HG02610 (cell line): ENCODE results near the gene OTOP3.
"Not testable (repeated sequence)": the region's sequence is repeated elsewhere in the genome, so short reads cannot be mapped to it uniquely, and the experiment has no call there.

ENCODE experiments used
- ATAC-seq: cut with Tn5 transposase; IDR thresholded peaks from one replicate; pipeline ENCODE4 v1.9.1; 2021; ENCODE audit warnings: mild to moderate bottlenecking, moderate library complexity; ENCODE audit not compliant: unreplicated experiment

OTOP3 gene

DNA sequence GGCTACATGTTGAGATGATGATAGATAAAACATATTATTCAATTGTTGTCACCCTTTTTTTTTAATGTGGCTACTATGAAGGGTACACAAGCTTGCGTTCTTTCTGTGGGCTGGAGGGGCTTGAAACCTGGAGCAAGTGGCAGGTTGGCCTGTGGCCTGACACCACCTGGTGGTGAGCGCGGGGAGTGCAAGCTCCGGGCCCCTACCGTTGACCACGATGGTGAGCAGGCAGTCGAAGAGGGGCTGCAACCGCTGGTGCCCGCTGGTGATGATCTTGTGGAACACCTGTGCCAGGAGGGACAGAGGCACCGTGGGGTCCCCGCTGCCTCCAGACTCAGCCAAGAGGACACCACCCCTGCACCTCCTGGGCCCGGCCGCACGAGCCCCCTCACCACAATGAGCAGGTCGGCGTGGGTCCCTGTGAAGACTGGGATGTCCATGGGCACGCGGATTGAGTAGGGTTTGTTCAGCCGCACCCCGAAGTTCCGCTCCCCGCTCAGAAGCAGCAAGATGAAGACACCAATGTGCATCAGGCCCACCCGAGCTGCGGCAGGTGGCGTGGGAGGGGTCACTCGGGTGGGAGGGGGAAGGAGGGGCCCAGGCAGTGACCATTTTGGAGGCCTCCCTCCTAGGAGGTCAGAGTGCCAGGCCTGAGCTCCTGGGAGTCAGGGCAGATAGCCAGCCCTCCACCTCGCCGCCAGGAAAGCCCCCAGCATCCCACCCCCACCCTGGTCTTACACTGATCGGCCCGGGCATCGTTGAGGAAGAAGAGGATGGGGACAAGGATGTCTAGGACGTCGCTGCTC, 22.4 kb downstream of the OTOP3 start:
- ATAC-seq, result no peak

DNA sequence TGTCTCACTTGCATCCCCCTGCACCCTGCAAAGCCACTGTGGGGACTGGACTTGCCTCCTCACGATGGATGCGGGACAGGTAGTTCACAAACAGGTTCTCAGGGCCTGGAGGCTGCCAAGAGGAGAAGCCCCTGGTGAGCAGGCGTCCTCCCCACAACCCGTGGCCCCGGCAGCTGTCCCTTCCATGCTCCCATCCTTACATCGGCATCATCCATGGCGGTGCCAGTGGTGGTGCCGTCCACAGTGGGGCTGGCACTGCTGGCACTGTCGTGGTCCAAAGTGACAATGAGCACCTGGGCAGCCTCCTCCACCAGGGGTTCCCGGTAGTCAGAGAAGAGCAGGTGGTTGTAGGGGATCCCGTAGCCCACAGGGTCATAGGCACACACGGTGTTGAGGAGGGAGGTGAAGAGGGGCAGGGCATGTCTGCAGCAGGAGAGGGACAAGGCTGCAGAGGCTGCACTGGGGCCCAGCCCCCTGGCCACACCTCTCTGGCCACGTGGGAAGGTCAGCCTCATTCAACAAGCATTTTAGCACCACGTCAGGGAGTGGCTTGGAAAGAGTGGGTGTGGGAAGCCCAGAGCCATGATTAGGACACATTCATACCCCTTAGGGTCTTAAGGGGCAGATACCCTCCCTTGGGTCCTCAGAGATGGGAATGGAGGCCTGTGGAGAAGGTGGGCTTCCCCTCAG, 24.3 kb downstream of the OTOP3 start:
- no peak for ATAC-seq

DNA sequence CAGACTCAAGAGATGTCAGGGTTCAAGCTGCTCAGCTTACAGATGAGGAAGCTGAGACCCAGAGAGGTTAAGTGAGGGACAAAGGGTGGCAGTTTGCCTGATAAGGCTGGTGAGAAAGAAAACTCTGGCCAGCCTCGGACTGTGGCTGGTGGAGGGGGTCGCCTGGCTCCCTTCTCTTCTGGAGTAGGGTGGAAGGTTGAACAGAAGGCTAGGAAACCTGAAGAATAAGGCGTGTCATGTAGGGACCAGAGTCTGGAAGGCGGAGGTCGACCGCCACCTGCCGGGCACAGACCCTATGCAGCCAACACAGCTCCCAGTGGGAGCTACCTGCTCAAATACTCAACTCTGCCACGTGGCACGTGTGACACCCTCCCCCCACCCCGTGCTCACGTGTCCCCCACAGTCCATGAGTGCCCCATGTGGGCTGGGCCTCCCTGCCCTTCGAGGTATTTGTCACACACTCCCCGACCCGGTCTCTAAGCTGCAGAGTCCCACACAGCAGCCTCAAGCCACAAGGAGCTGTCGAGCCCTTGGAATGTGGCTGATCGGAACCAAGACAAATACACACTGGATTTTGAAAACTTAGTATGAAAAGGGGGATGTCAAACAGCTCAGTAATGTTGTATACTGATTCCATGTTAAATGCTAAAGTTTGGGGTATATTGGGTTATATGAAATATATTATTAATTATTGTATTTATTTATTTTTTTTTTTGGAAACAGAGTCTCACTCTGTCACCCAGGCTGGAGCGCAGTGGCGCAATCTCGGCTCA, 25.1 kb downstream of the OTOP3 start:
- no peak for ATAC-seq

DNA sequence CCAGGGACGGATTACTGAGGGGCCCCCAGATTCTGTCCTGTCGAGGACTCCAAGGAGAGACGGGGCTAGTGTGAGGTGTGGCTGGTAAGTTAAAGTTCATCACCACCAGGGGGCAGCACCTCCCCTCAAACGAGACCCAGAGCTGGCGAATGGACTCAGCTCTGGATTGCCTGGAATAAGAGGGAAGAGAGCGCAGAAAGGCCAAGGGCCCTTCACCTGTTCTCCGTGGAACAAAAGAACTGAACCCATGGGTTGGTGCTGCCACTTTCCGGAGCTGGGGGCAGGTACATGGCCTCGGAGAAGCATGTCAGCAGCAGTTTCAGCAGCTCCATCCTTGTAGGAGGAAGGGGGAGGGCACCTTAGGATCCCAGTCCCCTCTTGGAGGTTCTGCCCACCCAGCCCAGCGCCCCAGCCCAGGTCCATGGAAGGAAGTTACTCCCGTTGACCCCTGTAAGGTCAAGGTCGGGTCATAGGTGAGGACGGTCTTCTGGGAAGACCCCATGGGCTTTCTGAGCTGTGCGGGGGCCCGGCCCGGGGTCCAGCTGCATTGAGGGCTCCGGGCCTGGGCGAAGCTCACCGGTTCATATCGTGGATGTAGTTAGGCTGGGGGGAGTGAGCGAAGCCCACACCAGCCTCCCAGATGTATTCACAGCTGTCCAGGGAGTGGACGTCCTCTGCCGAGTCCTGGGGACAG, 26.1 kb downstream of the OTOP3 start:
- no peak for ATAC-seq

DNA sequence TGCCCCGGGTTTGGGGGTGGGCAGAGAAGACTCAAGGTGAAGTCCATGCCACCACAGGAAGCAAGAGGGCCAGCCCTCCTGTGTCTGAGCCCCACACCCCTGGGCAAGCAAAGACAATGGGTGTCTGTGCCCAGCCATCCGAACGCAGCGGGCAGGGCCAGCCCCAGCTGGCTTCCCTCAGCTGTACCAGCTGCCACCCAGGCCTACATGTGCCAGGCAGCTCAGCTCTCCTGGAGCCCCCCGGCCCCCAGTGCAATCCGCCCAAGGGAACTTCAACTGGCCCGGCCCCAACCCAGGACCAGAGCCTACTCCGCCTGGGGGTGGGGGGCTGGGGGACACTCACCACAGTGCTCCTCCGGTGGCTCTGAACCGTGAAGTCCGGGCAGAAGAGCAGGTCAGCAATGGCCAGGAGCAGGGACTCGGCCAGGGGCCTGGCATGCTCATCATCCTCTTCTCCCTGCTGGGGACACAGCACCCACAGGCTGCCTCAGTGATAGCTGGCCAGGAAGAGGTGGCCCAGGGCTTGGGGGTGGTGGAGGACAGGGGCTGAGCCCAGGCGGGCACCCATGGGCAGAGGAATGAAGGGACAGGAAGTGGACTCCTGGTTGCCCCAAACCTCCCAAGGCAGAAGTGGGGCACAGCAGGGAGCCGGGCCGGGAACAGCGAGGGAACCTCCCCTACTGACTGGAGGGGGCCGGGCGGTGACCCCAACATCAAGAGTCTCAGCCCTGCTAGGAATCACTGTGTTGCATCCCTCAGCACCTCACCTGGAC, 27.1 kb downstream of the OTOP3 start:
- ATAC-seq, result no peak

DNA sequence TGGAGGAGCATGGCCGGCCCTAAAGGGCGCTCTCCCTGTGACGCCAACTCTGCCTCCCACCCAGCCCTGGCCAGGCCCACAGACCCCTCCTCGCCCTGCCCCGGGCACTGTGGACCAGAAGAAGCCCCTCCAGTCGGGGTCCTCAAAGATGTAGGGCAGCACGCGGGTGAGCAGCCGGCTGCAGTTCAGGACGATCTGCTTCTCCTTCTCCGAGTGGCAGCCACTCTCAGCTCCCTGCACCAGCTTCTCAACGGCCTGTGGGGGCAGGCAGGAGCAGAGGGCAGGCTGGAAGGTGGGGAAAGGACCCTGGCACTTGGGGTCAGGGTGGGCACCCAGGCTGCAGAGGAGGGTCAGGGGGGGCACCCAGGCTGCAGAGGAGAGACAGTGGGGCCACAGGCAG, 28.0 kb downstream of the OTOP3 start:
- no peak for ATAC-seq

DNA sequence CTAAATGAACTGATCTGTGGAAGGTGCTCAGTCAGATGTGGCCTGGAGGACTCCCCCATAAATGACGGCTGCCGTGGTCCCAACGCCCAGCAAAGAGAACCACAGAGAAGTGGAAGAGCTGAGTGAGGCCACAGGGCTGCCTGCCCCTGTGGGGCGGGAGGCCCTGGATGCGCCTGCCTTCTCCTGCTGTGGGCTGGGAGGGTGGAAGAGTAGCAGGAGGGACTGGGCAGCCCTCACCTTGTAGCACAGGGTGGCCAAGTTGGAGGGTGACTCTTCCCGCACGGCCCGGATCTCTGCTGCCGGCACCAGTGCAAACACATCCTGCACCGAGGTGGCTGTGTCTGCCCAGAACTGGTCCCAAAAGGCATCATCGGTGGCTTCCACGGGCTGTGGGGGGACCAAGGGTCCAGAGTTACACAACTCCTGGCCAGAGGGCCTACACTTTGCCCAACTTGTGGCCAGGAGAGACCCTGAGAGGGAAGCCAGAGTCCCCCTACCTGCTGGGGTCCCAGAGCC, 28.6 kb downstream of the OTOP3 start:
- no peak for ATAC-seq

DNA sequence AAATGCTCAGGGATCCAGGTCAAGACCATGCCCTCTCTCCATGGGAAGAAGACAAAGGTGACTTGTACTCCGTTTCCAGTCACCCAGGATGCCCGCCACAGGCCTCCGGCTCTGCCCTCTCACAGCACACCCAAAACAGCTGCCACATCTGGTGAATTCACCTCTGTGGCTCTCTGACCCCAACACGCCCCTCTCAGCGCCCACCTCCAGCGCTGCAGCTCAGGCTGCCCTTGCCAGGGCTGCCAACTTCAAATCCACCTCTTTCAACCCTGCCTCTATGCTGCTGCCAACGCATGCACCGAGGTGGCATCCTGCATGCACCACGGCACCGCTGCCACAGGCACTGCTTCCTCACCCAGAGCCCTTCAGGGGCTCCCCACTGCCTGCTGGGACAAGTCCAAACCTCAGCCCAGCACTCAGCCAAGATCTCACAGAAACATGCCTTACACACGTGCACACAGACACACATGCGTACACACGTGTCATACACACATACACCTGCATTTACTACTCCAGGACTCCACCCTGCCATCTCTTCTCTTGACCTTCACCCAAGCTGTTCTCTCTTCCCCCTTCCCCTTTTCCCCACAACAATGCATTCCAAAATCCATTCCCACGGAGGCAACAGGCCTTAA, 29.4 kb downstream of the OTOP3 start:
- no peak for ATAC-seq

DNA sequence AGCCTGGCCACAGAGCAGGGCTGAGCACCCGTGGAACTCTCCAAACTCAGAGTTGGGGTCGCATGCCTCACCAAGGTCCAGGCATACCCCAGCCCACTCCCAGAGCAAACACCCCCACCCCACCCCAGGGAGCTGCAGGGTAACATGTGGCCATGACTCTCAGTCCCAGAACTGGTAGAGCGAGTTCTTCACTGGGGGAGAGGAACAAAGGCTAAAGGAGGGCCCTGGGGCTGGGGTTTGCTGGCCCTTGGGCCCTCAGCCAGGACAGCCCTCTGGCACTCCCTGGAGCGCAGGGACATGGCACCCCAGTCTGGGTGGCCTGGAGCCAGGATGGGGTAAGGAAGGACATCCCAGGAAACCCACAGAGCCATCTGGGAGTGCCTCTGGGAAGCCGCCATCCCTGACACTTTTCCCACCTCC, 32.7 kb downstream of the OTOP3 start:
- ATAC-seq, result no peak

DNA sequence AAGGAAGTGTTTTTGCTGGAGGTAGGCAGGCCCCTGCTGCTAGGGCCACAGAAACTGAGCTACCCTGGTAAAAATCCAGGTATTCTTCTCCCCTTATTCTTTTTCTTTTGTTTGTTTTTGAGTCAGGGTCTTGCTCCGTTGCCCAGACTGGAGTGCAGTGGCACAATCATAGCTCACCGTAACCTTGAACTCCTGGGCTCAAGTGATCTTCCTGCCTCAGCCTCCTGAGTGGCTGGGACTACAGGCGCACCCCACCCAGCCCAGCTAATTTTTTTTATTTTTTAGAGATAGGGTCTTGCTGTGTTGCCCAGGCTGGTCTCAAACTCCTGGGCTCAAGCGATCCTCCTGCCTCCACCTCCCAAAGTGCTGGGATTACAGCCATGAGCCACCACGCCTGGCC, 33.8 kb downstream of the OTOP3 start:
- ATAC-seq, result not testable (repeated sequence)

DNA sequence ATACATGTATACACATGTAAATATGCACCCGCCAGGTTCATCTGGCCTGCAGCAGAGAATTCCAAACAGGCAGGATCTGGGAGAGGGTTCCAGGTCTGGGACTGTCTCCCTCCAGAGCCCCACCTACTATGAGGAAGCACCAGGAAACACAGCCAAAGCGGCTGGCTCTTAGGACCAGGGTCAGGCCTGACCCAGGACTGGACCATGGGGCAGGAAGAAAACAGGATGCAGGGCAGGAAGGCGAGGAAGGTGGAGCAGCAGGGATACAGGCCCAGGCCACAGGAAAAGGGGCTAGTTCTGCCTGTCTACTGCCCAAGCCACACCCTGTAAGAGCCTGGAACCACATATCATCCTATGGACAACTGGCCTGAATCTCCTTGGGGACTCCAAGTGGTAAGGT, 34.7 kb downstream of the OTOP3 start:
- no peak for ATAC-seq

DNA sequence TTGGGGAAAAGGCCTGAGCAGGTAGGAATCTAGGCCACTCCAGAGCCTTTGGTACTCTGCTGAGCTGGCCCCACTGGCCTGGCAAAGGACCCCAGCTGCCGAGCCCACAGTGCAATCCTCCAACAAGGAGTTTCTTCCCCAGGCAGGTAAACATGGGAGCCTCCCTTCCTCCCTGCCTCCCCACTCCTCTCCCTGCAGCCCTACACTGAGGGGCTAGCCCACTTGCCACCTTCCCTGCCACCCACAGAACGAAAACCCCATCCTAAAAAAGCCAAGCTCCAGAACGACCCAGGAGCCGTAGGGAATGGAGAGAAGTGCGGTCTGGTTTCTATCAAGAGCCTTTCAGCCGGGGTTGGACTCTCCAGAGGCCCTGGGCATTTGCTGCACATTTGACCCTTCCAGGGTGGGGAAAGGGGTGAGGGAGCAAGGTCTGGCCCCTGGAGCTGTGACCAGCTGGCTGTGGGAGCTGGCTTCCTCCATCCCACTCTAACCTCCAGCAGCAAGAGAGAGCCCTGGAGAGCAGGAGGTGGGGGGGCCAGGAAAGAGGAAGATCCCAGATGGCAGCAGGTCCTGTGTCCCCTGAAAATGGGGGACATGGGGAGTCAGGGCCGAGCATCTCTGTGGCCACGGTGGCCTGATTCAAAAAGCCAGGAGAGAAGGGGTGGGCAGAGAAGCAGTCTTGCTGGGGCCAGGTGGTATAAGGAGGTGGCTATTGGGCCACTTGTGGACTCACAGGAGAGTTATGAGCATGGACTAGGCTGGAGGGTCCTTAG, 35.6 kb downstream of the OTOP3 start:
- no peak for ATAC-seq

DNA sequence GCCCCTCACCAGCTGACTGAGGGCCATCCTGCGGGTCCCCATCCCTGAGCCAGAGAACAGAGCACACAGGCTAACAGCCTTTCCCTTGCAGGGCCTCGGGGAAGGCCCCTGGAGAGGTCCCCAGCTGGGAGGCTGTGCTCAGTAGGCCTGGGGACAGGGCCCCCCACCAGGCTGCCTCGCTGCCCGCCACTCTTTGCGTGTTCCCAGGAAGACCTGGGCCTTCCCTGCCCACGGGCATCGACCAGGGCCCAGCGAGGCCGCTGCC, 36.1 kb downstream of the OTOP3 start:
- no peak for ATAC-seq

DNA sequence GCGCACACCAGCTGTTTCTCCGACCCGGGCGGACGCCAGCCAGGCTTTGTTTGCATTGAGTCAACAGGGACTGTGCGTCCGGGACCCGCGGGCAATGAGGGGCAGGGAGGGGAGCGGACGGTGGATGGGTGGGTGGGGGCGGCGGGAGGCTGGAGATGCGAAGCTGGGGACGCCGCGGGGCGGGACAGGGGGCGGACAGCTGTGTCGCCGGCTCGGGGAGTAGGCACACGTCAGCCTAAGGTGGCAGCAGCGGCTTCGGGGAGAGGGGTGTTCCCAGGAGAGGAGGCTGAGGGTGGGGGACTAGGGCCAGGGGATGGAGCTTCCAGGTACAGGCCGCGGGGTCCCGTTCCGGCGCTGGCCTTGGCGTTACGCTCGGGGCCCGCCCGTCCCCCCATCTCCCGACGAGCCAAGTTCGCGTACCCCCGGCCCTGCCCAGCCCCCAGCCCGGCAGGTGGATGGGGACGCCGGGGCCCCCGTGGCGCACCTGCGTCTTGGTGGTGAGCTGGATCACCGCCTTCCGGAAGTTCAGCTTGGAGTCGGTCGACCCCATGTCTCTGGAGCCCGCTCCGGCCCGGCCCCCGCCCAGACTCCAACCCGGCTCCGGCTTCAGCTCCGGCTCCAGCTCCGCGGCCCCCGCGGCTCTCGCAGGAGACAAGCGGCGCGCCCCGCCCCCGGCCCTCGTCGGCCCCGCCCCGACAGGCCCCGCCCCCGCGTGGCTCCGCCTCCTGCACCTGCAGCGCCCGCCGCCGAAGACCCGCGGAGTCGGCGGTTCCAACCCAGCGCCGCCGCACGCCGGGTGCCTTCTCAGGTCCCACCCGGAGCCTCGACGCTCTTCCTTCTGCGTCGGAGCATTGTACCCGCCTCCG, 36.6 kb downstream of the OTOP3 start, which contains the start of gene HID1:
Gene HID1, minus strand, starts transcription at position 653 of the 866 bp plus-strand sequence. Its CDS starts 103 bp downstream, at position 550.
- ATAC-seq, result no peak

DNA sequence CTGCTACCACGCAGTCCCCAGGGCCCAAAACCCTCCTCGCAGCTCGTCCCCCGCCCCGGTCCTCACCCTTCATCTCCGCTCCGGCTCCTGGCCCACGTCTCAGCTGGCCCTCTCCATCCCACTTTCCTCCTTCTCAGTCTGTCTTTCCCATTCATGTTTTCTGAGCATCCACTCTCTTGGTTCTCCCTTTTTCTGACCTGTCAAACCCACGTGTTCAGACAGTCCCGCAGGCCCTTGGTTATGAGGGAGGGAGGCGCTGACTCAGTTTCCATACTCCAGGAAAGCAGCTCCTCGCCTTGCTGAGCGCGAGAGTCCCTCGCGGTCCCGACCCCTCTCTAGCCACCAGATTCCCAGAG, 37.3 kb downstream of the OTOP3 start:
- no peak for ATAC-seq

DNA sequence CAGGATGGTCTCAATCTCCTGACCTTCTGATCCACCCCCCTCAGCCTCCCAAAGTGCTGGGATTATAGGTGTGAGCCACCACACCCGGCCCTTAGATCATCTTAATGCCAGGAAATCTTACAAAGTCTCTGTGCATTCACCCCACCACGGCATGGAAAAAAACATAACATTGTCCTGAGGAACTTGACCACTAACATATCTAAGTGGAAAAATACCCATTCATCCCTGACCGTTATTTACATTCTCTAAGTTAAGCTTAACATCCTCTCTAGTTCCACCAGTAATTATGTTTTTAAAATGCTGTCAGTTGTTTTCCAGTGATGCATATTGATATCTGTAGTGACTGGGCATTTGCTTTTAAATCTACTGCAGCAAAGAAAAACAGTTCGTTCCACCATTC, 40.2 kb downstream of the OTOP3 start:
- no peak for ATAC-seq

DNA sequence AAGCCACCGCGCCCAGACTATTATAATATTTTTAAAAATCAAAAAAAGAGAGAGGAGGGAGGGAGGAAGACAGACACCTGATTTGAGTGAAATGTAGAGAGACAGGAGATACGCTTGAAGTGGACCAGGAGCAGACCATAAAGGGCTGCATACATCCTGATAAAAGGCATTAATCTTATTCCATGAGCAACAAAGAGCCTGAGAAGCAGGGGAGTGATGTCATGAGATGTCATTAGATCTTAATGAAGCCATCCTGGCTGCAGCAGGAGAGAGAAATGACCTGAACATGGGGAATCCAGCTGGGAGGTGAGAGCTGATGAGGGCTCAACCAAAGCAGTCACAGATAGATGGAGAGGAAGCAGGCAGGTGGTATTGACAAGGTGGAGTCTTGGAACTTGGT, 42.1 kb downstream of the OTOP3 start:
- no peak for ATAC-seq

DNA sequence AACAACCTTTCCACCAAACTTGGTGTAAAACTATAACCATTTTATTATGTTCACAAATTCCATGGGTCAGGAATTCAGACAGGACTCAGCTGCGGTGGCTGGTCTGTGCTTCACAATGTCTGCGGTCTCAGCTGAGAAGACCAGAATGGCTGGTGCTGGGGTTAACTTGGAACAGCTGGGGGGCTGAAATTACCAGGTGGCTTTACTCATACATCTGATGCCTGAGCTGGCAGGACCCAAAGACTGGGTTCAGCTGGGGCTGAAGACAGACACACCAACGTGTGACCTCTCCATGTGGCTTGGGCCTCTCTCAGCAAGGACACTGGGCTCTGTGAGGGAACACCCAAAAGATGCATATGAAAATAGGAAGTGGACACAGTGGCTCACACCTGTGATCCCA, 42.5 kb downstream of the OTOP3 start:
- no peak for ATAC-seq
